Progenitor cell of endocrine pancreas (in vitro differentiated cells): Measurements from ENCODE around the gene STT3B. TPM values are rescaled to one million over a fixed set of nuclear protein-coding genes. Genes with fewer than 3 reads are reported as not detected.

Experiments
- DNase-seq: peaks from one replicate; pipeline ENCODE4 v3.0.0; 2021; ENCODE audit warnings: low spot score; ENCODE audit not compliant: unreplicated experiment
- H3K27ac Mint-ChIP-seq: 2 replicates; pipeline ENCODE4 v1.8.0; 2021; ENCODE audit warnings: mild to moderate bottlenecking, moderate library complexity, mixed read lengths
- H3K27me3 Mint-ChIP-seq: 2 replicates; pipeline ENCODE4 v1.8.0; 2021; ENCODE audit warnings: mixed read lengths
- H3K36me3 Mint-ChIP-seq: 2 replicates; pipeline ENCODE4 v1.8.0; 2022; ENCODE audit warnings: mixed read lengths; ENCODE audit not compliant: insufficient read depth
- H3K4me1 Mint-ChIP-seq: 2 replicates; pipeline ENCODE4 v1.8.0; 2021; ENCODE audit warnings: low read depth, mixed read lengths
- H3K4me3 Mint-ChIP-seq: 2 replicates; pipeline ENCODE4 v1.8.0; 2021; ENCODE audit warnings: low read depth, mild to moderate bottlenecking, moderate library complexity, mixed read lengths
- H3K9me3 Mint-ChIP-seq: 2 replicates; pipeline ENCODE4 v1.8.0; 2021; ENCODE audit warnings: low read depth, mixed read lengths
- total RNA-seq: library from RNA; stranded (reverse); gene quantifications from 2 replicates; pipeline ENCODE4 v1.2.1, GENCODE V29; 2021
- TF ChIP-seq, protein P1 (sequence below): fragments of 200-600 bp; sonication (generic); IDR thresholded peaks from one replicate; pipeline ENCODE4 v1.5.0; 2021; ENCODE audit warnings: antibody characterized with exemption, mild to moderate bottlenecking; ENCODE audit not compliant: unreplicated experiment

Gene STT3B
- total RNA-seq, 1 donor from 2014 or later = 154 TPM

DNA sequence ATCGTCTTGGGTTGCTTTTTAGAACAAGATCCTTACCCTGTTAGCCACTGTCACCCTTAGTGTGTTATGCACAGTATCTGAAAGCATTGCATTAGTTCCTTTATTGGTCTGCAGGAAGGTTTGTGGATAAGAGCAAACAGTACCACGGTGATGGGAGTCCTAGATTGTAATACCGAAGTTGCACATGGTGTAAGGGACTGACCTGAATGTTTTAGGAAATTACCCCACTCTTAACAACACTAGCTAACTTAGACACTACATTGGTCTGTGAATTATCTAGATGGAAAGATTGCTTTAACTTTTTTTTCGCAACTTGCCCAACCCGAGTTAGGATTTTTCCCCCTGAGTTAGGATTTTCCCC, 1.3 kb downstream of the STT3B start:
- H3K4me1 Mint-ChIP-seq = peaks cover 41% of the 10 kb centered on the region
- H3K27ac Mint-ChIP-seq = peak overlapping the region; percentile 95
- no peak overlapping the region for H3K4me3 Mint-ChIP-seq
- peaks cover 2% of the 10 kb centered on the region for H3K36me3 Mint-ChIP-seq
- TF ChIP-seq, protein P1, sequence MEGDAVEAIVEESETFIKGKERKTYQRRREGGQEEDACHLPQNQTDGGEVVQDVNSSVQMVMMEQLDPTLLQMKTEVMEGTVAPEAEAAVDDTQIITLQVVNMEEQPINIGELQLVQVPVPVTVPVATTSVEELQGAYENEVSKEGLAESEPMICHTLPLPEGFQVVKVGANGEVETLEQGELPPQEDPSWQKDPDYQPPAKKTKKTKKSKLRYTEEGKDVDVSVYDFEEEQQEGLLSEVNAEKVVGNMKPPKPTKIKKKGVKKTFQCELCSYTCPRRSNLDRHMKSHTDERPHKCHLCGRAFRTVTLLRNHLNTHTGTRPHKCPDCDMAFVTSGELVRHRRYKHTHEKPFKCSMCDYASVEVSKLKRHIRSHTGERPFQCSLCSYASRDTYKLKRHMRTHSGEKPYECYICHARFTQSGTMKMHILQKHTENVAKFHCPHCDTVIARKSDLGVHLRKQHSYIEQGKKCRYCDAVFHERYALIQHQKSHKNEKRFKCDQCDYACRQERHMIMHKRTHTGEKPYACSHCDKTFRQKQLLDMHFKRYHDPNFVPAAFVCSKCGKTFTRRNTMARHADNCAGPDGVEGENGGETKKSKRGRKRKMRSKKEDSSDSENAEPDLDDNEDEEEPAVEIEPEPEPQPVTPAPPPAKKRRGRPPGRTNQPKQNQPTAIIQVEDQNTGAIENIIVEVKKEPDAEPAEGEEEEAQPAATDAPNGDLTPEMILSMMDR = no peak
- DNase-seq = no peak
- H3K9me3 Mint-ChIP-seq = no peaks in the 10 kb centered on the region
- no peaks in the 10 kb centered on the region for H3K27me3 Mint-ChIP-seq

DNA sequence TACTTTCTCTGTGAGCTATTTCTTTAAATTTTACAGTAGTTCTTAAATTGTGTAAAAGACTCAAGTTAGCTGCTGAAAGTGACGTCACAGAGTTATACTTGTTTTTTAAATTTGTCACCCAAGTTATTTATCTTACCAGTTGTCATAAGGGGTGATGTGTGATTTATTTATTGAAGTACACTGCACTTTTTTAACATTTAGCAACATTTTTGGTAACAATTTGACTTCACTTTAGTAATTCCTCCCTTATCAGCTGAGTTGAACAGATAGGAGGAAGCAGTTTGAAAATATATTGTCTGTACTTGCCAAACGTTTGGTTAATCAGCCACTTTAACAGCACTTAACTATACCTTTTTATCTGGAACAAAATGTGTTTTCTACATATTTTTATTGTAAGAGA, 3.8 kb downstream of the STT3B start:
- Mint-ChIP-seq H3K36me3 (peaks cover 7% of the 10 kb centered on the region), H3K4me1 (peaks cover 50% of the 10 kb centered on the region), H3K4me3 (peak overlapping the region; percentile 50), H3K27ac (no peak overlapping the region), H3K9me3 (no peaks in the 10 kb centered on the region), H3K27me3 (no peaks in the 10 kb centered on the region)
- TF ChIP-seq, protein P1 = no peak
- DNase-seq = no peak

DNA sequence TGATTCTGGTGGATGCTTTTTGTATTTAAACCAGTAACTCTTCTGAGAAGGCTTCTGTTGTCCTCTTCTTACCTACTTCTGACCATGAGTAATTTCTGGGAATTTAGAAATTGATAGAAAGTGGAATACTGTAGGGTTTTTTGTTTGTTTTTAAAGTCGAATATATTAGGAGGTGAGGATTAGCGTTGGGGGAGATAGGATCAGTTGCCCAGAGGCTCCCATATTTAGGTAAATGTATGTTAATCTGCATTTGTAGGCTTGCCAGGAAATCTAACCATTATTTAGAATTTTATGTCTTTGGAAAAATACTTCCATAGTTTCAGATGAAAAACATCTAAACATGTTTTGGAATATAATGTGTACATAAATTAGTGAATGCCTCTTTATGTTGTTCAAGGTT, 6.1 kb downstream of the STT3B start:
- H3K4me1 Mint-ChIP-seq = peaks cover 50% of the 10 kb centered on the region
- peaks cover 12% of the 10 kb centered on the region for H3K36me3 Mint-ChIP-seq
- H3K27me3 Mint-ChIP-seq = no peaks in the 10 kb centered on the region
- H3K27ac Mint-ChIP-seq = no peak overlapping the region
- no peak overlapping the region for H3K4me3 Mint-ChIP-seq
- DNase-seq = no peak
- TF ChIP-seq, protein P1 = no peak
- no peaks in the 10 kb centered on the region for H3K9me3 Mint-ChIP-seq

DNA sequence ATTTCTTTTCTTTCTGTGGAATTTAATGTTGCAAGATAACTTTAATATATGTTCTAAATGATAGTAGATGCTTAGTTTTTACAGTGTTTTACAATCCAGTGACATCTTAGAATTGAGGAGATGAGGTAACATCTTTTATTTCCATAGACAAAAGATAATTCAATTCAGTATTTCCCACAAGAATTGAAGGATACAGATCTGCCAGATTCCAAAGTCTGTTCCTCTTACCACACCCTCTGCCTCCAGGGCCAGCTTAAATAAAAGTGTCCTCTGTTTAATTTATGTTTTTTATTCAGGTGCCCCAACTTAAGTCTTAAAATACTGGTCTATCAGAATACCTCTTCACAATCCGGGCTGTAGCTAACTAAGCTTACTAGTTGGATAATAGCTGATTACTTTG, 6.5 kb downstream of the STT3B start:
- peaks cover 48% of the 10 kb centered on the region for H3K4me1 Mint-ChIP-seq

DNA sequence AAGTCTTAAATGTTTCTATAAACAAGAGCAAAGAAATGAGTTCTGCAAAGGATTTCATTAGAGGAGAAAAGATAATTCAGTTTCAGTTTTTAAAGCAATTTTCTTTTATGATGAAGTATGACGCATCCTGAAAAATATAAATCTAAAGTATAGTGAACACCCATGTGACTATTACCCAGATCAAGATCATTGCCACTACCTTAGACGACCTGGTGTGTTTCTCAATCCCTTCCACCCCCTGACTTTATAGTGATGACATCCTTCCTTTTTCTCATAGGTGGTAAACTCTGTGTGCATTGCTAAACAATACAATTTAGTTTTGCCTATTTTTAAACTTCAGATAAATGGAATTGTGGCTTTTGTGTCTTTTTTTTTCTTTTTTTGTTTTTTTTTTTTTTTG, 8.4 kb downstream of the STT3B start:
- H3K27me3 Mint-ChIP-seq = no peaks in the 10 kb centered on the region
- H3K4me1 Mint-ChIP-seq = peaks cover 44% of the 10 kb centered on the region
- H3K9me3 Mint-ChIP-seq = no peaks in the 10 kb centered on the region
- TF ChIP-seq, protein P1 = no peak
- no peak overlapping the region for H3K27ac Mint-ChIP-seq
- no peak for DNase-seq
- H3K36me3 Mint-ChIP-seq = peaks cover 10% of the 10 kb centered on the region
- no peak overlapping the region for H3K4me3 Mint-ChIP-seq

More for the DNA sequence above, 6.5 kb downstream of the STT3B start:
- Mint-ChIP-seq H3K27me3 (no peaks in the 10 kb centered on the region), H3K36me3 (peaks cover 12% of the 10 kb centered on the region), H3K27ac (no peak overlapping the region), H3K4me3 (no peak overlapping the region), H3K9me3 (no peaks in the 10 kb centered on the region)
- TF ChIP-seq, protein P1 = no peak
- DNase-seq = no peak
